A549 treated with RU486 at 1 μM for 4 hours (cell line): ENCODE results near the gene LGALS16. TPM values are rescaled to one million over a fixed set of nuclear protein-coding genes. Genes with fewer than 3 reads are reported as not detected.

Experiments
- total RNA-seq: library from RNA; stranded (reverse); fragments of 200-300 nt; extraction: Qiagen RNA extraction; gene quantifications from 5 replicates; pipeline ENCODE4 v1.2.3, GENCODE V29; 2022; ENCODE audit warnings: low read depth

LGALS16 gene, protein sequence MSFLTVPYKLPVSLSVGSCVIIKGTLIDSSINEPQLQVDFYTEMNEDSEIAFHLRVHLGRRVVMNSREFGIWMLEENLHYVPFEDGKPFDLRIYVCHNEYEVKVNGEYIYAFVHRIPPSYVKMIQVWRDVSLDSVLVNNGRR
- not detected in 5 replicates for total RNA-seq

DNA sequence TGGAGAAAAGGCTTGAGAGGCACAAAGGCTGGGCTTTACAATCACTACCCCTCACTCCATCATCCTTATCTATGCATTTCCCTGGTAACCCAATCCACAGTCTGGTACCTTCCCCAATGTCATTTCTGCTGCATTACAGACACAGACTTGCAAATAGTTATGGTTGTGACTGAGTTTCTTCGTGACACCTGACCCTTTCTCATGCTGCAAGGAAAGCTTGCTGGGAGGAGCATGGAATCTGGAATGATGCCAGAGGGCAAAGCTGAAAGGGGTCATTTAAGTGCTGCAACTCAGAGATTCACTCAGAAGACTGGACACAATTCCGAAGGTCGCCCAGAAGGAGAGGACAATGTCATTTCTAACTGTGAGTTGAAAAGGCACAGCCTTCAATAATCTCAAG, at the start of gene LGALS16:
TSS of gene LGALS16 (plus strand) at position 301 of the 400 bp plus-strand sequence. CDS start at position 350, 49 bp downstream.

DNA sequence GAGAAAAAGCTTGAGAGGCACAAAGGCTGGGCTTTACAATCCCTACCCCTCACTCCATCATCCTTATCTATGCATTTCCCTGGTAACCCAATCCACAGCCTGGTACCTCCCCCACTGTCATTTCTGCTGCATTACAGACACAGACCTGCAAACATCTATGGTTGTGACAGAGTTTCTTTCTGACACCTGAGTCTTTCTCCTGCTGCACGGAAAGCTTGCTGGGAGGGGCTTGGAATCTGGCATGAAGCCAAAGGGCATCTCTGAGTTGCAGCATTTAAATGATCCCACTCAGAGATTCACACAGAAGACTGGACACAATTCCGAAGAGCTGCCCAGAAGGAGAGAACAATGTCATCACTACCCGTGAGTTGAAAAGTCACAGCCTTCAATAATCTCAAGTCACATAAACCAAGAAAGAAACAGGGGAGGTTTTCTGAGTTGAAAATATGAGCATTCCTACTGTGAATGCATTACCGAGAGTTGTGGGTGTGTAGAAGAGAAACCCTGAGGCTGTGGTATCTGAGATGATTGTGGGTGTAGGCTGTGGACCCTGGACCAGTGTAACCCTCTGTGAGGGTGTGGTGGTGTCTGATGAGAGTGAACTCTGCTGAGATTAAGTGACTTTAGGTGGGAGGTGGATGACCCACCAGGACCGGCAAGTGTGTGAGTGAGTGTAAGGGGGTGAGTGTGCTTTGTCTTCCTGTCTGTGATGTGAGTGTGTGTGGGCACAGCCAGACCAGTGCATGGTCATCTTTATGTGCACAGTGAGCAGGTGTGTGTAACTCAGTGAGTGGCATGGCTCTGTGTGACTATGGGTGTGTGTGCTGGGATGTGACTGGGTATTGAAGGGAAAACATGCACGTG, 48.7 kb downstream of the LGALS16 start, which contains the start of gene LGALS14:
TSS of gene LGALS14 (plus strand) at position 301 of the 864 bp plus-strand sequence. CDS start at position 349, 48 bp downstream.

Other genes starting within 250 kb of the LGALS16 start
- 57.1 to 99.4 TPM (median 73.3 TPM) in 5 replicates for gene ZFP36, start 249.1 kb upstream of the LGALS16 start, total RNA-seq
- gene PLEKHG2, start 243.2 kb upstream of the LGALS16 start, total RNA-seq, result 38.2 to 63.9 TPM (median 46.0 TPM) in 5 replicates
- gene RPS16, start 220.0 kb upstream of the LGALS16 start, total RNA-seq, result 6,019 to 7,343 TPM (median 7,191 TPM) in 5 replicates
- gene SUPT5H, start 210.3 kb upstream of the LGALS16 start, total RNA-seq, result 166 to 195 TPM (median 192 TPM) in 5 replicates
- 173 to 236 TPM (median 217 TPM) in 5 replicates for gene TIMM50, start 175.1 kb upstream of the LGALS16 start, total RNA-seq
- 6.3 to 11.9 TPM (median 11.1 TPM) in 5 replicates for gene DLL3, start 157.0 kb upstream of the LGALS16 start, total RNA-seq
- gene SELENOV, start 140.8 kb upstream of the LGALS16 start, total RNA-seq, result not detected in 5 replicates
- gene EID2B, start 123.1 kb upstream of the LGALS16 start, total RNA-seq, result 8.0 to 10.9 TPM (median 9.2 TPM) in 5 replicates
- 27.0 to 55.8 TPM (median 49.7 TPM) in 5 replicates for gene EID2, start 115.8 kb upstream of the LGALS16 start, total RNA-seq
- gene LGALS13, start 53.4 kb upstream of the LGALS16 start, total RNA-seq, result not detected in 5 replicates
- gene LGALS14, start 48.6 kb downstream of the LGALS16 start, total RNA-seq, result not detected in 5 replicates
- not detected in 5 replicates for gene CLC, start 82.1 kb downstream of the LGALS16 start, total RNA-seq
- gene LEUTX, start 122.9 kb downstream of the LGALS16 start, total RNA-seq, result not detected in 5 replicates
- gene DYRK1B, start 178.2 kb downstream of the LGALS16 start, total RNA-seq, result 17.2 to 24.6 TPM (median 20.5 TPM) in 5 replicates
- gene FBL, start 190.5 kb downstream of the LGALS16 start, total RNA-seq, result 611 to 816 TPM (median 717 TPM) in 5 replicates